UCSD-AML1 (cell line): ENCODE data around the gene DPH3.

Experiments used
- DNase-seq: peaks from one replicate; lab custom pipeline; 2025; ENCODE audit not compliant: unreplicated experiment; lab: John Stamatoyannopoulos, UW

The DPH3 gene

DNA sequence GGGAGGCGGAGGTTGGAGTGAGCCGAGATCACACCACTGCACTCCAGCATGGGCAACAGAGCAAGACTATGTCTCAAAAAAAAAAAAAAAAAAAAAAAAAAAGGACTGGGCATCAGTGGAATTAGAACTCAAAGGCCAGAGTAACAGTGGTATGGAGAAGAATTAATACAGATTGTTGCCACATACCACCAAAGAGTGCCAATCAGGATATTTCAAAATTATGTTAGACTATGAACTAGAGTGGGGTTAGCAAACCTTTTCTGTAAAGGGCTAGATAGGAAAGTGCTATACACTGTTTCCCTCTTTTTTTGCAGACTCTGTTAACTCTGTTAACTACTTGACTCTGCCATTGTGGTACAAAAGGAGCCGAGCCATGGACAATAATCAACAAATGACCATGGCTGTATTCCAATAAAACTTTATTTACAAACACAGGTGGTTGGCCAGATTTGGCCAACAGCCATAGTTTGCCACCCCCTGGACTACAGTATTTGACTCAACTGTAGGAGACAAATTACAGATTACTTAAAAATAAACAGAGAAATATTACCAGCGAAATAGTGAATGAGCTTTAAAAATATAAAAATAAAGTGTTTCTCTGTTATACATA is 28.6 kb downstream of the DPH3 start:
- DNase-seq: no peak

DNA sequence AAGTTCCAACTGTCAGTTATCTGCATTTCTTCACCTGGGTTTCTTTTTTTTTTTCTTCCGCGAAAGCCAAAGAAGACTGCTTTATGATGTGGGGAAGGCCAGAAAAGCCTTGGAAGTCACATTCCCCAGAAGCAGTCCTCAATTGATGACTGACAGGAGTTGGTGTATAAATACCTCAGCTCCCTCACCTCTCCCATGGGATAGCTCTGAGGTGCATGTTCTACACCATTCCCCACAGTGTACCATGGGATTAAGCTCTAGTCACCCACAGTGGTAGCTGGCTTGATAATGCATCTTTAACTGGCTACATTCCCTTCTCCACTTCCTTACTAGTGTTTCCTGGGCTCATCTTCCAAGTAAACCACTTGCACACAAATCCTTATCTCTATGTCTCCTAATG is 30.5 kb downstream of the DPH3 start:
- DNase-seq: no peak

DNA sequence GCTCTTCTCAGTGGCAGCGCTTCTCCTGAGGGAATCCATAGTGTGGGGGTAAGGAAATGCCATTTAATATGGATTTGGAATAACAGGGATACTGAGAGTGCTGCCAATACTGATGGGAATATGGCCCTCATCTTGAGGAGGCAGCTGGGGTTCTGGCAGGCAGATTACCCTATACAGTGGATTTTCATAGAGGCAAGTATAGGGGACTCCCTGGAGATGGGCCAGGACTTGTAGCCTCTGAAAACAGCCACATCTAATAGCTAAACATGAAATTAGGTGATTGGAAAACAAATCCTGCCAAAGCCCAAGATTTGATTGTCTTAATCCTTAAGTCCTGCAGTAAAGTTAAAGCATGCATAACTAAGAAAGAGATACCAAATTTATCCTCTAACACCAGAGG is 30.9 kb downstream of the DPH3 start:
- no peak for DNase-seq

DNA sequence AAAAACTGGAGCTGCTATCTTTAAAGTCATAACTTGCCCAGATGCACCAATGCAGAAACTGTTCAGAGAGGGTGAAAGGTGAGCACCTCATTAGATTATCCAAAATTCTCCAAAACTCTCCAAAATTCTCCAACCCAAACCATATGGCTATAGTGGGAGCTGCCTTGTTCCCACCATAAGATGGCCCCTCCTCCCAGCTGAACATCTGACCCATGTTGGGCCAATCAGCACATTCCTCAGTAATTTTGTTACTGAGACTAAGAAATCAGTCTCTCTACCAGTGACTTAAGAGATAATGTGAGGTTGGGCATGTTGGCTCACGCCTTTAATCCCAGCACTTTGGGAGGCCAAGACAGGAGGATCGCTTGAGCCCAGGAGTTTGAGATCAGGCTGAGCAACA is 32.8 kb downstream of the DPH3 start:
- DNase-seq: no peak

DNA sequence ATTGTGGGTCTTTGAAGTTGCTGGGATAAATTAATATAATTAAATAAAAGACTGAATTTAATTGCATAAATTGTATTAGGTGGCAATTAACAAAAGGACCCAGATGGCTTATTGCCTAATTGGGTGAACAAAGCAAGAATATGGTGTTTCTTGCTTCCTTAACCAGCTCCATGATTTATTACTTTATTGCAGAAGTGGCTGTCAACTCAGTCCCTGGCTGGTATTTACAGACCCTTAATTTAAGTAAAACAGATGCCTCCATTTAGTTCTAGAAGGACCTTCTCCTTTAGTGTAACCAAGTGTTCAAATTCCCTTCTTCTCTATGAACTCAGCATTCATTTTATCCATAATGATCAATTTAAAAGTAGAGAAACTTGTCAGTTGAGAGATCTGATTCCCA is 35.1 kb downstream of the DPH3 start:
- DNase-seq: no peak

GRCh38 chr3:16227566-16227965 is 37.2 kb downstream of the DPH3 start:
- no peak for DNase-seq

DNA sequence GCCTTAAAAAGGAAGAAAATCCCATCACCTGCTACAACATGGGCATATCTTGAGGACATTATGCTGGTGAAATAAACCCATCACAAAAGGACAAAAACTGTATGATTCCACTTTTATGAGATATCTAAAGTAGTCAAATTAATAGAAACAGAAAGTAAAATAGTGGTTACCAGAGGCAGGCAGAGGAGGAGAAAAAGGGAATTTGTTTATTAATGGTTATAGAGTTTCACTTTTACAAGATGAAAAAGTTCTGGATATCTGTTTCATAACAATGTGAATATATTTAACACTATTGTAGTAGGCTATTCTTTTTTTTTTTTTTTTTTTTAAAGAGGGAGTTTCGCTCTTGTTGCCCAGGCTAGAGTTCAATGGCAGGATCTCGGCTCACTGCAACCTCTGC is 40.4 kb downstream of the DPH3 start:
- DNase-seq: no peak

- no peak for DNase-seq
Measured at GRCh38 chr3:16222547-16222946, 42.2 kb downstream of the DPH3 start.

DNA sequence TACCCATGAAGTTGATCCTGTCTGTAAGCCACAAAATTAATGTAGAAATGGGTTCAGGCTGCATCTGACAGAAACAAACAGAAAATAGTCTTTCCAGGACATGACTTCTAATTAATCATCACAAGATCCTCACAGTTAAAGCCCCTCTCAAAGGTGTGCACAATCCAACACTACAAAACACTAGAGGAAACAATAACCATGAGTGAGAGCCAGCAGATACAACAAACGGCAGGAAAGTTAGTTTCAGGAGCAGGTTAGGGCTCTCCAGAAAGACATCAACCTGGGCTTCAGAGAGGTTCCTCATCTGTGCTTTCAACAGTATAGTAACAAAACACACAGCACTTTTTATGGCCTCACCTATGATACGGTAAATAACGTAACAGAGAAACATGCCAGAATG is 42.8 kb downstream of the DPH3 start:
- DNase-seq: no peak

- DNase-seq: no peak
Measured at GRCh38 chr3:16219777-16220176, 45.0 kb downstream of the DPH3 start.

GRCh38 chr3:16216373-16216935 is 48.3 kb downstream of the DPH3 start:
- DNase-seq: no peak

- no peak for DNase-seq
Measured at GRCh38 chr3:16214366-16214765, 50.4 kb downstream of the DPH3 start.

DNA sequence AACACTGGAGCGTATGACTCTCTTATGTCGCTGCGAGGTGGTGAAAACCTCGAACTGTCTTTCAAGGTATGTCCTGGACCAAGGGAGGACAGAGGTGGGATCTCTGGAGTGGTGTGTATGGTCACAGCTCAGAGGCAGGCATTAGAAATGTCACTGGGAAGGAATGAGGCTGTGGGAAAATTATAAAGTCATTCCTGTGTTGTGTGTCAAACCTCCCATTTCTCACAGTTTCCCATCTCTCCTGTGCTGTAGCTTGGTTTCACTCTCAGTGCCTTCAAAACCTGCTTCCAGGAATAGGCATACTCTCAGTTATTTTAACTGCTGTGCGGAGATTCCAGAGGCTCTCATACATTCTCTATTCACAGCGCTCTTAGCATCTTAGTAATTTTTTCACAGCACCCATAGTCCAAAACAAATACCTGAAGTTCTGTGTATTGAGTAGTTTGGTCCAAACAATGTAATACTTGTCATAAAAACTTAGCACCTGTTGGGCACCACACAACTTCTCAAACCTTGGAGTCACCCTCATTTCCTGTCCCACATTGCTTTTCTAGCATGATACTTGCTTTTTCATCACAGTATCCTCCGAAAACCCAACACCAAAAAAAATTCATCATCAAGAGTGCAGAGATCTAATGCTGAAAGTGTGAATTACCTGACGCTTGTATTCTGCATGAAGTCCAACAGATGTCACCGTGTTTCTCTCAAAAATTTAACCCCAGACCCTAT is 53.4 kb downstream of the DPH3 start:
- DNase-seq: no peak
